ENCODE measurements around the gene DHX58.

DHX58 gene

GRCh38 chr17:42126836-42127235 is 14.3 kb upstream of the DHX58 start:
- TF ChIP-seq ZFX (IDR thresholded peaks at IDR 0.05; ENCODE audit: borderline replicate concordance) (no peak), CTCF (IDR thresholded peaks at IDR 0.05) (no peak)
- H3K27ac ChIP-seq = no peak overlapping the region

DNA sequence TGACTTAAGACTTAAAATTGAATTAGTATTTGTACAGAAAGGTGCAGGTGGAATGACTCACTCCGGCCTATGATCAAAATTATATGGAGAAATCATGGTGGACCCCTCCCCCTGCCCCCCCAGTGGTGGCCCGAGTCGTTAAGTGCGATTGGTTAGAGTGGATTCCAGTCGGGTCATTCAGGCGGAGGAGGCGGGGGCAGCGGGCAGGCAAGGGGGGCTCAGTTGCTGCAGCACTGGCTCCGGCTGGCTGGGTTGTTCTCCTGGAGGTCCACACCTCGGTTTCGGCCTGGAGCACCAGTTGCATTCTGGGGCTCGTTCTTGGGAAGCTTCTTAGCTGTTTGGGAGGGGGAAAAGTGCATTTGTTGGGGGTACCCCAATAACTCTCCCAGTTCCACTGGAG is 13.1 kb upstream of the DHX58 start:
- no peak overlapping the region for H3K27ac ChIP-seq
- TF ChIP-seq CTCF (IDR thresholded peaks at IDR 0.05) (no peak), ZFX (IDR thresholded peaks at IDR 0.05; ENCODE audit: borderline replicate concordance) (no peak)

DNA sequence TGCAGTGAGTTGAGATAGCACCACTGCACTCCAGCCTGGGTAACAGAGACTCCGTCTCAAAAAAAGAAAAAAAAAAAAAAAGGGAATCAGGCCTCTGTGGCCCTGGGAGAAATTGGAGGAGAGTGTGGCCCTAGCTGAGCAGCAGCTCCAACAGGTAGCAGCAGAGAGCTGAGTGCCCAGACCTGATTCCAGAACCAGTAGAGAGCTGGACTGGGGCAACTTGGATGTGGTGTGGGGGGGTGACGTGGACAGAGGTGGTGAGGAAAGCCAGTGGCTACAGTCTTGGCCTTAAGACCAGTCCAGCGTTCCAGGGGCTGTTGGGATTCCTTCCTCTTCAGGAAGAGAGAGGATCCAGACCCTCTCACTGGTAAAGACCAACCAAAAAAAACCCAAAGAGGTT is 11.7 kb upstream of the DHX58 start:
- TF ChIP-seq CTCF (IDR thresholded peaks at IDR 0.05) = no peak
- no peak for TF ChIP-seq ZFX (IDR thresholded peaks at IDR 0.05; ENCODE audit: borderline replicate concordance)
- no peak overlapping the region for H3K27ac ChIP-seq

GRCh38 chr17:42122371-42123303 is 10.1 kb upstream of the DHX58 start, which contains the start of gene HSPB9:
Gene HSPB9, plus strand, starts transcription at chr17:42122804. Its CDS starts 47 bp downstream, at chr17:42122851.
- peak within 1 kb of the TSS; percentile 77 for H3K27ac ChIP-seq

DNA sequence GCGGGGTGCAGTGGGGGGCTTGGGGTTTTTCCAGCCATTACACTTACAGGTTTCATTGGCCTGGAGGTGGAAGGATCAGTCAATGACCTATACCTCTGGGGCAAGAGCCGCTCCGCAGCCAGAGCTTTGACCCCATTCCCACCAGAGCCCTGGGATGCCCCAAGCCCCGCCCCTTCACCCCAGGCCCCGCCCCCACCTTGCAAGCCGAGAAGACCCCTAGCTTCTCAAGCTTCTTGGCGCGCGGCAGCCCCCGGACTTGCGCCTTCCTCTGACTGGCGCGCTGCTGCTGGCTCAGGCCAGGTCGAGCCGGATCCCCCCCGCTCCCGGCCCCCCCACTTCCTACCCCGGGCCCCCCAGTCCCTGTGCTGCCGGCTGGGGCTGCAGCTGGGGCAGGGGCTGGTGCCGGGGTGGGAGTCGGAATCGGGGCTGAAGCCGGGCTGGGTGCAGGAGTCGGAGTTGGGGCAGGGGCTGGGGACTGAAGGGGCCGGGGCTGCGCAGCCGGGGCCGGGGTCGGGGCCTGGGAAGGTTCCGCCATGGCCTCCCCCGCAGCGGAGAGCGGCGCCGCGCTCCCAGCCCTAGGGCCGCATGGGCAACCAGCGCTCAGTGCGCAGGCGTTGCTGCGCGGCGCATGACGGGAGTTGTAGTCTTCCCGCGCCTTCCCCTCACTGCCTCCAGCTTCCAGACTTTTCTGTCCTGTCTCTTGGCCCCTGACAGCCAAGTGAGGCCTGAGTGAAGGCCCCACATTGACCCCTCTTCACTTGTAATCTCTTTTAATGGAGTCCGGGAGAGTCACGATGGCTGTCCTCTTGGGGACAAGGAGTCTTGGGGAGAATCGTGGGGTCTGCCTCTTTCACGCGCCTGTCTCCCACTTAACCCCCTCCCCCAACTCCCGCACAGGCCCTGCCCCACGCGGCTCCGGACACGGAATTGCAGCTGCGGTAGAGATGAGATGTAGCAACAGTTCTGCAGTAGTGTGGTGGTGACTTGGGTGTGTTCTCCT is 8.6 kb upstream of the DHX58 start, which contains the start of gene KAT2A:
KAT2A (minus strand) TSS at position 598 of the 1,000 bp plus-strand sequence; CDS start at position 535, 63 bp downstream.
- H3K27ac ChIP-seq = peak within 1 kb of the TSS; percentile 77
- TF ChIP-seq CTCF (IDR thresholded peaks at IDR 0.05) (no peak), ZFX (IDR thresholded peaks at IDR 0.05; ENCODE audit: borderline replicate concordance) (no peak)

More at GRCh38 chr17:42122371-42123303, 10.1 kb upstream of the DHX58 start, which contains the start of gene HSPB9:
- TF ChIP-seq CTCF (IDR thresholded peaks at IDR 0.05) (no peak), ZFX (IDR thresholded peaks at IDR 0.05; ENCODE audit: borderline replicate concordance) (no peak)

DNA sequence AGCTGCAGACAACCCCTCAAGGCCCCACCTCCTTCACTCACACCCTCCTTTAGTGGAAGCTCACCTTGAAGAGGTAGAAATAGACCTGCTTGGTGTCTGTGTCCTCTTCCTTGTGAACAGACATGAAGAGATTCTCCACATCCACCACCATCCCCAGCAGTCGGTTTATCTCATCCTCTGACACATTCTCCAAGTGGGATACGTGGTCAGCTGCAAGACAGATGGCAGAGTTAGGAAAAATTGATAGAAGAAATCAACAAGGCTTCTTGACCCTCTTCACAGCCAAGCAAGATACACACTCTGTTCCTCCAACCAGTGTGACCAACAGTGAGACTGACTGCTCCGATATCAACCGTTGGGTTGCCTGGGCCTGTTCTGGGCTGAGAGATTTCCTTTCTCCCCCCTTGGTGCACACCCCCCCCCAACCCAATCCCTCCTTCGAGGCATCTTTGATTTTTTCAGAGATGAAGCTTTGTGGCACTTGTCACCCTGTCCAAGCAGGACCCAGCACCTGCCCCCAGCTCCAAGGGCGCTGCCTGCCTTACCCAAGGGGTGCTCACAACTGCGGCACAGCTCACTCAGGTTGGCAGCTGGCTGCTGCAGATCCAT is 7.8 kb upstream of the DHX58 start:
- no peak for TF ChIP-seq ZFX (IDR thresholded peaks at IDR 0.05; ENCODE audit: borderline replicate concordance)
- no peak for TF ChIP-seq CTCF (IDR thresholded peaks at IDR 0.05)
- peak overlapping the region; percentile 77 for H3K27ac ChIP-seq

Measured in 22Rv1 (cell line).